AG04450 (cell line): ENCODE measurements around the gene MSH5. TPM values are rescaled to one million over a fixed set of nuclear protein-coding genes. Genes with fewer than 3 reads are reported as not detected.
A peak's percentile ranks its signal among the peaks of the same experiment; 100 is the strongest.

Experiments used
- CTCF ChIA-PET: fragments of 300-600, 350-600 bp; formaldehyde crosslinking; extraction: SDS; loops from one replicate; lab custom pipeline; 2022; ENCODE audit warnings: antibody characterized with exemption, inconsistent platforms; lab: Charles Lee
- POLR2A ChIA-PET: fragments of 350-600 bp; formaldehyde crosslinking; extraction: SDS; loops from one replicate; lab custom pipeline; 2021; ENCODE audit warnings: antibody characterized with exemption, inconsistent platforms; lab: Yijun Ruan, JAX
- DNase-seq: peaks from one replicate; pipeline ENCODE4 v3.0.0-alpha.2; 2011; ENCODE audit warnings: low read depth, low spot score
- H3K27ac ChIP-seq: one replicate; pipeline ENCODE4 v1.5.1; 2012; ENCODE audit warnings: low read depth, low read length, control low read depth
- H3K27me3 ChIP-seq: one replicate; pipeline ENCODE4 v1.6.0; 2012; ENCODE audit warnings: low read length; ENCODE audit not compliant: control insufficient read depth, insufficient read depth
- H3K4me3 ChIP-seq: 2 replicates; pipeline ENCODE4 v1.5.1; 2011; ENCODE audit warnings: mild to moderate bottlenecking, low read depth, low read length, control low read depth
- H3K9me3 ChIP-seq: 2 replicates; pipeline ENCODE4 v1.5.1; 2012; ENCODE audit warnings: low read length; ENCODE audit not compliant: control insufficient read depth, insufficient read depth
- CTCF ChIP-seq: IDR thresholded peaks from 2 replicates; pipeline ENCODE4 v1.5.1; 2011; ENCODE audit warnings: low read depth, low read length, control low read depth, inconsistent platforms
- polyA plus RNA-seq: library from polyadenylated mRNA; depleted of rRNA; stranded (reverse); fragments of >200 nt; gene quantifications from 2 replicates; pipeline ENCODE4 v1.2.3, GENCODE V29; 2011

Gene MSH5
- polyA plus RNA-seq, 1 experiment = 6.4 TPM

GRCh38 chr6:31749301-31750036 is 9.7 kb downstream of the MSH5 start:
- no peak for DNase-seq
- ChIA-PET POLR2A (no interaction called here), CTCF (no interaction called here)
- no peak for TF ChIP-seq CTCF
- H3K27ac ChIP-seq = no peak overlapping the region
- H3K9me3 ChIP-seq = no peaks in the 10 kb centered on the region
- no peak overlapping the region for H3K4me3 ChIP-seq
- no peaks in the 10 kb centered on the region for H3K27me3 ChIP-seq

GRCh38 chr6:31750411-31751022 is 10.7 kb downstream of the MSH5 start:
- no peak overlapping the region for H3K4me3 ChIP-seq
- DNase-seq = no peak
- no peak overlapping the region for H3K27ac ChIP-seq
- CTCF ChIA-PET = no interaction called here
- no peaks in the 10 kb centered on the region for H3K27me3 ChIP-seq
- POLR2A ChIA-PET = no interaction called here
- H3K9me3 ChIP-seq = no peaks in the 10 kb centered on the region
- TF ChIP-seq CTCF = no peak

- no peak for TF ChIP-seq CTCF
- CTCF ChIA-PET = interaction anchor here (0.5 to 1.7 kb wide), 4 partner anchors 11 to 96 kb away, joined by 3 to 10 read pairs (median 6); no protein-coding TSS in a partner anchor
- no peak for DNase-seq
- H3K27ac ChIP-seq = peak overlapping the region; percentile 21
- H3K27me3 ChIP-seq = no peaks in the 10 kb centered on the region
- POLR2A ChIA-PET = interaction anchor here (0.7 to 1.1 kb wide), 6 partner anchors 13 to 1080 kb away, joined by 3 to 6 read pairs (median 4); partner anchors contain the start of genes C6orf47, CLIC1, DHX16 and MSH5
- H3K4me3 ChIP-seq = no peak overlapping the region
- H3K9me3 ChIP-seq = no peaks in the 10 kb centered on the region
These were observed 13.0 kb downstream of the MSH5 start for GRCh38 chr6:31752739-31753319.

GRCh38 chr6:31758281-31758680 is 18.5 kb downstream of the MSH5 start:
- CTCF ChIA-PET = interaction anchor here (1.7 kb wide), 3 partner anchors 11 to 33 kb away, joined by 4 to 9 read pairs (median 8); no protein-coding TSS in a partner anchor
- DNase-seq = no peak
- no peak for TF ChIP-seq CTCF
- H3K27ac ChIP-seq = no peak overlapping the region
- H3K4me3 ChIP-seq = no peak overlapping the region
- POLR2A ChIA-PET = no interaction called here
- H3K27me3 ChIP-seq = no peaks in the 10 kb centered on the region
- no peaks in the 10 kb centered on the region for H3K9me3 ChIP-seq

- H3K9me3 ChIP-seq = no peaks in the 10 kb centered on the region
- CTCF ChIA-PET = no interaction called here
- no peaks in the 10 kb centered on the region for H3K27me3 ChIP-seq
- no peak overlapping the region for H3K4me3 ChIP-seq
- DNase-seq = no peak
- POLR2A ChIA-PET = no interaction called here
- no peak overlapping the region for H3K27ac ChIP-seq
- no peak for TF ChIP-seq CTCF
These were observed 21.0 kb downstream of the MSH5 start for GRCh38 chr6:31760790-31761189.
